Fibroblast of lung (primary cell): ENCODE measurements around the gene SLC13A5. TPM values are rescaled to one million over a fixed set of nuclear protein-coding genes. Genes with fewer than 3 reads are reported as not detected.
A peak's percentile ranks its signal among the peaks of the same experiment; 100 is the strongest.

Source experiments
- DNase-seq, 2 donors: peaks; one replicate each; pipeline versions ENCODE4 v3.0.0 to v3.0.0-alpha.2; 2010; ENCODE audit warnings: low read depth in 2 of 2
- H2AFZ ChIP-seq: 2 replicates; pipeline ENCODE4 v1.5.1; 2012; ENCODE audit warnings: low read length, control low read depth, inconsistent platforms
- H3K27ac ChIP-seq: 2 replicates; pipeline ENCODE4 v1.5.1; 2011; ENCODE audit warnings: low read length, control low read depth; ENCODE audit not compliant: insufficient read depth
- H3K27me3 ChIP-seq: 2 replicates; pipeline ENCODE4 v1.5.1; 2011; ENCODE audit warnings: mild to moderate bottlenecking, low read length; ENCODE audit not compliant: control insufficient read depth, insufficient read depth
- H3K36me3 ChIP-seq: 2 replicates; pipeline ENCODE4 v1.5.1; 2011; ENCODE audit warnings: low read length; ENCODE audit not compliant: control insufficient read depth, insufficient read depth
- H3K4me1 ChIP-seq: 2 replicates; pipeline ENCODE4 v1.5.1; 2011; ENCODE audit warnings: low read length; ENCODE audit not compliant: control insufficient read depth, insufficient read depth; ENCODE audit errors: extremely low read depth
- H3K4me2 ChIP-seq: 2 replicates; pipeline ENCODE4 v1.5.1; 2011; ENCODE audit warnings: low read length, control low read depth; ENCODE audit not compliant: insufficient read depth; ENCODE audit errors: extremely low read depth
- H3K4me3 ChIP-seq, 4 experiments: fragments of 200-600 bp in 1 of 4; sonication (generic) in 1 of 4; replicated peaks in 1 of 4; 2 replicates each; pipeline ENCODE4 v1.5.1; 2011 to 2016; ENCODE audit warnings: low read length in 4 of 4, low read depth in 3 of 4, mild to moderate bottlenecking in 3 of 4, control low read depth in 2 of 4, inconsistent platforms in 1 of 4, mixed read lengths in 1 of 4; ENCODE audit not compliant: insufficient read depth in 1 of 4; ENCODE audit errors: control extremely low read depth in 1 of 4
- H3K79me2 ChIP-seq: 2 replicates; pipeline ENCODE4 v1.5.1; 2012; ENCODE audit warnings: mild to moderate bottlenecking, low read length, inconsistent platforms; ENCODE audit not compliant: control insufficient read depth, insufficient read depth
- H3K9ac ChIP-seq: 2 replicates; pipeline ENCODE4 v1.5.1; 2011; ENCODE audit warnings: mild to moderate bottlenecking, low read length, control low read depth; ENCODE audit not compliant: insufficient read depth
- H3K9me3 ChIP-seq: 2 replicates; pipeline ENCODE4 v1.5.1; 2012; ENCODE audit warnings: low read depth, low read length; ENCODE audit not compliant: control insufficient read depth, insufficient read depth
- H4K20me1 ChIP-seq: 2 replicates; pipeline ENCODE4 v1.5.1; 2011; ENCODE audit warnings: low read length; ENCODE audit not compliant: control insufficient read depth, insufficient read depth; ENCODE audit errors: extremely low read depth
- CTCF ChIP-seq, 2 donors: IDR thresholded peaks in 1 of 2; conservative IDR thresholded peaks in 1 of 2; 1 replicate in 1 of 2; 2 replicates in 1 of 2; pipeline ENCODE4 v1.5.1; 2011 to 2012; ENCODE audit warnings: low read length in 2 of 2, control low read depth in 1 of 2, inconsistent platforms in 1 of 2, low read depth in 1 of 2, mild to moderate bottlenecking in 1 of 2
- EZH2 ChIP-seq: IDR thresholded peaks from 2 replicates; pipeline ENCODE4 v1.5.1; 2012; ENCODE audit warnings: low read length, control low read depth, mild to moderate bottlenecking; ENCODE audit errors: missing control alignments
- polyA plus RNA-seq, 2 donors: library from polyadenylated mRNA; depleted of rRNA in 1 of 2; stranded (reverse) in 1 of 2; unstranded in 1 of 2; fragments of >200 nt; gene quantifications; 2 replicates each; pipeline ENCODE4 v1.2.1, GENCODE V29; 2011 to 2012; ENCODE audit warnings: missing spikeins in 1 of 2
- total RNA-seq: library from RNA; depleted of rRNA; stranded (reverse); fragments of >200 nt; gene quantifications from 2 replicates; pipeline ENCODE4 v1.2.1, GENCODE V29; 2014

Gene SLC13A5
- total and polyA plus RNA-seq, 2 donors (not counting 1 experiment from before 2014, with no cell fraction given): not detected

DNA sequence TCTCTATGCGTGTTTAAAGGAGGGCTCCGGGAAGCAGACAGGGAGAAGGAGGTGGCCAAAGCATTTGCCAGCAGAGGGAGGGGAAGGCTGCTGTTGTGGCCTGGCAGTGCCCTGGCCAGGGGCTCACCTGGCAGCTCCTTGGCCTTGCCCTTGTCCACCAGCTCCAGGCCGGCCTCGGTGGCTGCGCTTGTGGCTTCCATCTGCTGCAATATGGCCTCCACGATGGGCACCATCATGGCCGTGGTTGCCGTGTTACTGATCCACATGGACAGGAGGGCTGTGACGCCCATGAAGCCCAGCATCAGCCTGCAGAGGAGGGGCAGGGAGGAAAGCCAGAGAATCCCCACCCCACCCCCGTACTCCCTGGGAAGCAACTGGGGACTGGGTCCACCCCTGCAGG lies 9.4 kb downstream of the SLC13A5 start:
- no peaks in the 10 kb centered on the region for H3K9me3 ChIP-seq
- no peaks in the 10 kb centered on the region for H3K27me3 ChIP-seq
- no peak overlapping the region for H2AFZ ChIP-seq
- no peaks in the 10 kb centered on the region for H3K36me3 ChIP-seq
- no peaks in the 10 kb centered on the region for H3K79me2 ChIP-seq
- no peak for TF ChIP-seq EZH2
- TF ChIP-seq CTCF (conservative IDR thresholded peaks at IDR 0.05 in 1 of 2, IDR thresholded peaks at IDR 0.05 in 1 of 2; ENCODE audit: low read depth in 1 of 2, low read length in 2 of 2): no peak
- no peak for DNase-seq
- H3K4me3 ChIP-seq: no peak overlapping the region
- no peaks in the 10 kb centered on the region for H4K20me1 ChIP-seq
- H3K4me1 ChIP-seq: no peaks in the 10 kb centered on the region
- H3K9ac ChIP-seq: no peak overlapping the region
- no peak overlapping the region for H3K27ac ChIP-seq
- H3K4me2 ChIP-seq: no peak overlapping the region

DNA sequence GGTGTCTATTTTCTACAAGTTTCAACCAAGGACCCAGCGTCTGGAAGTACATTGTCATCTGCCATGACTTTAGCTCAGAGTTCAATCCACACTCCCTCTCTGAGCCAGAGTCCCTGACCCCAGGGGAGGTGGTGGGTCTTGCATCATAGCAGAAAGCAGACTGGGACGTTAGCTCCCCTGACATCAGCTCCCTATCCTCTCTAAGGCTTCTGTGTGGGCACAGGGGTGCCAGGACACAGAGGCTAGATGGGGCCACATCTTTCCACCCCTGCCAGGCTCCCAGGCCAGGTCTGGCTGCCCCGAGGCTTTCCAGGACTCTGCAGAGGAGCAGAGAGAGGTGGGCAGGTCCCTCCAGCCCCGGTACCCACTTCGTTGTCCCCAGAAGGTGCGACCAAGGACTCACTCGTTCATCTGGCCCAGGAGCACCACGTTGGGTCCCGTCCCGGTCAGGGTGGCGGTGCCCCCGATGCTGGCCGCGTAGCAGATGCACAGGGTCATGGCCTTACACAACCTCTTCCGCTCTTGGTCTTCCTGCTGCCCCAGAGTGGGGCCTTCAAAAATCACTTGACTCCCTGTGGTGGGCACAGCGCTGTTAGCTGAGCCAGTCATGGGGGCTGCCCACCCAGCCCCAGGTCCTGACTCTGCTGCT lies 10.5 kb downstream of the SLC13A5 start:
- Histone ChIP-seq H3K9me3 (no peaks in the 10 kb centered on the region), H4K20me1 (no peaks in the 10 kb centered on the region), H3K27ac (no peak overlapping the region), H3K4me2 (no peak overlapping the region), H3K36me3 (no peaks in the 10 kb centered on the region), H3K79me2 (no peaks in the 10 kb centered on the region), H2AFZ (no peak overlapping the region), H3K4me3 (no peak overlapping the region), H3K4me1 (no peaks in the 10 kb centered on the region), H3K27me3 (no peaks in the 10 kb centered on the region), H3K9ac (no peak overlapping the region)
- no peak for DNase-seq
- TF ChIP-seq CTCF (conservative IDR thresholded peaks at IDR 0.05 in 1 of 2, IDR thresholded peaks at IDR 0.05 in 1 of 2; ENCODE audit: low read depth in 1 of 2, low read length in 2 of 2): no peak
- TF ChIP-seq EZH2: no peak

GRCh38 chr17:6701719-6702118 lies 11.4 kb downstream of the SLC13A5 start:
- H2AFZ ChIP-seq: no peak overlapping the region
- H3K27ac ChIP-seq: no peak overlapping the region
- no peaks in the 10 kb centered on the region for H3K79me2 ChIP-seq
- no peak overlapping the region for H3K4me3 ChIP-seq
- TF ChIP-seq CTCF (conservative IDR thresholded peaks at IDR 0.05 in 1 of 2, IDR thresholded peaks at IDR 0.05 in 1 of 2; ENCODE audit: low read depth in 1 of 2, low read length in 2 of 2) (peak in 1 of 2 donors; percentile 12), EZH2 (no peak)
- no peaks in the 10 kb centered on the region for H4K20me1 ChIP-seq
- H3K4me1 ChIP-seq: no peaks in the 10 kb centered on the region
- no peak overlapping the region for H3K4me2 ChIP-seq
- H3K9me3 ChIP-seq: no peaks in the 10 kb centered on the region
- H3K36me3 ChIP-seq: no peaks in the 10 kb centered on the region
- no peaks in the 10 kb centered on the region for H3K27me3 ChIP-seq
- no peak for DNase-seq
- no peak overlapping the region for H3K9ac ChIP-seq
